Smooth muscle cell (in vitro differentiated cells): Measurements from ENCODE around the gene COL17A1. TPM values are rescaled to one million over a fixed set of nuclear protein-coding genes. Genes with fewer than 3 reads are reported as not detected.

Source experiments
- DNase-seq: peaks from one replicate; lab custom pipeline; 2025; ENCODE audit not compliant: unreplicated experiment; lab: John Stamatoyannopoulos, UW
- H2AFZ ChIP-seq: fragments of 200-600 bp; sonication (generic); 2 replicates; pipeline ENCODE4 v1.6.0; 2016; ENCODE audit warnings: antibody characterized with exemption, low read depth, mild to moderate bottlenecking
- H3F3A ChIP-seq: fragments of 200-600 bp; sonication (generic); 2 replicates; pipeline ENCODE4 v1.6.0; 2017; ENCODE audit warnings: antibody characterized with exemption, low read depth
- H3K27ac ChIP-seq: fragments of 200-600 bp; sonication (generic); 2 replicates; pipeline ENCODE4 v1.5.1; 2016; ENCODE audit warnings: low read depth, mild to moderate bottlenecking
- H3K27me3 ChIP-seq: fragments of 200-600 bp; sonication (generic); 2 replicates; pipeline ENCODE4 v1.6.1; 2016; ENCODE audit warnings: low read depth, mild to moderate bottlenecking
- H3K36me3 ChIP-seq: fragments of 200-600 bp; sonication (generic); 2 replicates; pipeline ENCODE4 v1.5.1; 2016; ENCODE audit warnings: low read depth
- H3K4me1 ChIP-seq: fragments of 200-600 bp; sonication (generic); 2 replicates; pipeline ENCODE4 v1.5.1; 2016; ENCODE audit warnings: low read depth
- H3K4me2 ChIP-seq: fragments of 200-600 bp; sonication (generic); 2 replicates; pipeline ENCODE4 v1.6.0; 2016; ENCODE audit warnings: mild to moderate bottlenecking
- H3K4me3 ChIP-seq: fragments of 200-600 bp; sonication (generic); 2 replicates; pipeline ENCODE4 v1.5.1; 2016; ENCODE audit warnings: mild to moderate bottlenecking
- H3K79me2 ChIP-seq: fragments of 200-600 bp; sonication (generic); 2 replicates; pipeline ENCODE4 v1.6.0; 2016; ENCODE audit warnings: low read depth, mild to moderate bottlenecking
- H3K9ac ChIP-seq: fragments of 200-600 bp; sonication (generic); 2 replicates; pipeline ENCODE4 v1.6.0; 2016; ENCODE audit warnings: low read depth
- H3K9me3 ChIP-seq: fragments of 200-600 bp; sonication (generic); replicated peaks from 2 replicates; pipeline ENCODE4 v1.5.1; 2016; ENCODE audit warnings: low read depth
- H4K20me1 ChIP-seq: fragments of 200-600 bp; sonication (generic); 2 replicates; pipeline ENCODE4 v1.6.0; 2016; ENCODE audit warnings: low read depth
- CTCF ChIP-seq: fragments of 200-600 bp; sonication (generic); IDR thresholded peaks from 2 replicates; pipeline ENCODE4 v1.5.1; 2017; ENCODE audit warnings: borderline replicate concordance, mild to moderate bottlenecking, antibody characterized with exemption; ENCODE audit not compliant: insufficient read depth, poor library complexity, severe bottlenecking
- WGBS: methylation state at CpG from one replicate; pipeline ENCODE4 v1.1.7; 2016; ENCODE audit warnings: low lambda C conversion rate; 5-methylcytosine and 5-hydroxymethylcytosine counted together
- polyA plus RNA-seq: library from polyadenylated mRNA; unstranded; fragments of >200 nt; fragmentation: Nextera tagmentation; extraction: Ambion mirVana; gene quantifications from 2 replicates; pipeline ENCODE4 v1.2.1, GENCODE V29; 2016
- total RNA-seq: library from RNA; depleted of rRNA; stranded (reverse); fragments of >200 nt; gene quantifications from 2 replicates; pipeline ENCODE4 v1.2.3, GENCODE V29; 2014

Gene COL17A1
- total and polyA plus RNA-seq, 2 experiments from 2014 or later: 31.5 to 150 TPM

DNA sequence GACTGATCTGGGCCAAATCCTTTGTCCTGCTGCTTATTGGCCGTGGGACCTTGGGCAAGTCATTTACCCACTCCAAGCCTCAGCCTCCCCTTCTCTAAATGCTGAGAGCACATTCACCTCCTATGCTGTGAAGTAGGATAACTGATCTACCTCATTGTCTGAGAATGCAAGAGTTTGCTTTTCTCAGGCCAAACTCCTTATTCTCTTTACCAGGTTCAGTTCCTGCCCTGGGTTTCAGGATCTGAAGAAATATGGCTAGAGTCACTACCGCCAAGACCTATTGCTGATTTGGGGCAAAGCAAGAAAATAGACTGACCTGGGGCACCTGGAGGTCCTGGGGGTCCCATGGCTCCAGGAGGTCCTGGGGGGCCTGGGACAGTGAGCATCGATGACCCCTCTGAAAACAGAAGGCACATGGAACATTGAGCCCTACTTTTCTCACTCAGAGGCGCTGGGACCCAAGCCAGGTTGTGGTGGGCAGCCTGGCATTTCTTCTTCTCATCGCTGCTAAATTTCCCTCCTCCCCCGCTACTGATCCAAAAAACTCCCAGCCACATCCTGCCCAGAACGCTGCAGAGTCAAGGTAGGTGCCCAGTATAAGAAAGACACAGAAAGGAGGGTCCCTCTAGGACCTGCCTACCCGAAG is 42.4 kb downstream of the COL17A1 start:
- WGBS: 82% methylated on average over 8 of the region's 8 CpGs
- H2AFZ ChIP-seq: no peak overlapping the region
- no peaks in the 10 kb centered on the region for H3K9me3 ChIP-seq
- H3K4me1 ChIP-seq: peaks cover 4% of the 10 kb centered on the region
- no peaks in the 10 kb centered on the region for H3F3A ChIP-seq
- DNase-seq: no peak
- H4K20me1 ChIP-seq: no peaks in the 10 kb centered on the region
- no peak overlapping the region for H3K27ac ChIP-seq
- H3K4me3 ChIP-seq: no peak overlapping the region
- no peaks in the 10 kb centered on the region for H3K79me2 ChIP-seq
- H3K27me3 ChIP-seq: no peaks in the 10 kb centered on the region
- no peak overlapping the region for H3K4me2 ChIP-seq
- TF ChIP-seq CTCF: no peak
- H3K36me3 ChIP-seq: no peaks in the 10 kb centered on the region
- no peak overlapping the region for H3K9ac ChIP-seq

GRCh38 chr10:104041891-104042535 is 43.7 kb downstream of the COL17A1 start:
- Histone ChIP-seq H3K79me2 (no peaks in the 10 kb centered on the region), H3K27ac (no peak overlapping the region), H3K9ac (no peak overlapping the region), H4K20me1 (no peaks in the 10 kb centered on the region), H2AFZ (no peak overlapping the region), H3K27me3 (no peaks in the 10 kb centered on the region), H3K9me3 (no peaks in the 10 kb centered on the region), H3K4me3 (no peak overlapping the region), H3K4me2 (no peak overlapping the region), H3K4me1 (peaks cover 4% of the 10 kb centered on the region), H3K36me3 (no peaks in the 10 kb centered on the region), H3F3A (no peaks in the 10 kb centered on the region)
- WGBS: 89% methylated on average over 14 of the region's 14 CpGs
- no peak for DNase-seq
- no peak for TF ChIP-seq CTCF

GRCh38 chr10:104040862-104041789 is 44.6 kb downstream of the COL17A1 start:
- no peak for DNase-seq
- Histone ChIP-seq H3K27me3 (no peaks in the 10 kb centered on the region), H3K9me3 (no peaks in the 10 kb centered on the region), H2AFZ (no peak overlapping the region), H3K79me2 (no peaks in the 10 kb centered on the region), H3K27ac (no peak overlapping the region), H3F3A (no peaks in the 10 kb centered on the region), H3K36me3 (no peaks in the 10 kb centered on the region), H3K4me1 (peaks cover 4% of the 10 kb centered on the region), H3K4me2 (no peak overlapping the region), H3K4me3 (no peak overlapping the region), H3K9ac (no peak overlapping the region), H4K20me1 (no peaks in the 10 kb centered on the region)
- no peak for TF ChIP-seq CTCF
- WGBS: 88% methylated on average over 9 of the region's 9 CpGs
